NT2/D1 (cell line): ENCODE results near the gene PIN1.

Source experiments
- SUZ12 ChIP-seq: IDR thresholded peaks from 2 replicates; pipeline ENCODE4 v1.6.1; 2011; ENCODE audit not compliant: insufficient read length, insufficient read depth; ENCODE audit errors: extremely low read depth
- YY1 ChIP-seq: IDR thresholded peaks from 2 replicates; pipeline ENCODE4 v1.6.1; 2011; ENCODE audit not compliant: insufficient read length, insufficient read depth

DNA sequence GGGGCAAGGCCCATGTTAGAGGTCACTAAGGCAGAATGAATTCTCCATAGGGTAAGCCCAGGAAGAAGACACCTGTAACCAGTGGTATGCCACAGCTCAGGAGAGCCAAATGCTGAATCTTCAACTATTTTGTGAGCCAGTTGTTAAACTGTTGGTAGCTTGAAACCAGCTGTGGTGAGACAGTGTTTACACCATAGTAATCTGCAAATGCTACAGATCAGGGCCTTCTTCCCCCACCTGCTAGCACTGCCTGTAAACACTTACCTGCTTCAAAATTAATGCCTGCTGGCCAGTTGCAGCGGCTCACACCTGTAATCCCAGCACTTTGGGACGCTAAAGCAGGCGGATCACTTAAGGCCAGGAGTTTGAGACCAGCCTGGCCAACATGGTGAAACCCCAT lies 28.3 kb upstream of the PIN1 start:
- TF ChIP-seq YY1 (no peak), SUZ12 (no peak)
